ENCODE data around the gene SIGLEC6.

GRCh38 chr19:51544038-51544437 lies 12.6 kb upstream of the SIGLEC6 start:
- no peak for TF ChIP-seq SIN3A (IDR thresholded peaks at IDR 0.05; ENCODE audit: borderline replicate concordance, insufficient read depth, low read length)
- TF ChIP-seq FOXP2 (optimal IDR thresholded peaks at IDR 0.05; ENCODE audit: borderline replicate concordance, extremely low read depth, extremely low read length, insufficient read depth) = no peak
- TF ChIP-seq POLR2AphosphoS5 (IDR thresholded peaks at IDR 0.05; ENCODE audit: low read depth, low read length) = no peak
